Endothelial cell of umbilical vein (primary cell): ENCODE measurements around the gene FURIN. TPM values are rescaled to one million over a fixed set of nuclear protein-coding genes. Genes with fewer than 3 reads are reported as not detected.

Experiments
- BruUV-seq: library from RNA; stranded (reverse); fragments of 400-500 nt; replicated peaks from 2 replicates; lab custom pipeline; 2021; lab: Mats Ljungman, UMichigan
- CTCF ChIA-PET: fragments of 300-600, 350-600 bp; sonication (Branson Sonifier 250); formaldehyde crosslinking; loops from one replicate; lab custom pipeline; 2021; ENCODE audit warnings: antibody characterized with exemption, inconsistent platforms; lab: Charles Lee
- POLR2A ChIA-PET: fragments of 300-600, 350-600 bp; sonication (Branson Sonifier 250); formaldehyde crosslinking; loops from one replicate; lab custom pipeline; 2021; ENCODE audit warnings: antibody characterized with exemption, inconsistent platforms; lab: Charles Lee
- DNase-seq: peaks from one replicate; pipeline ENCODE4 v3.0.0-alpha.2; 2011; ENCODE audit warnings: low read depth, low spot score
- FAIRE-seq: peaks from 2 replicates; lab custom pipeline; 2011; peaks lifted over from hg19 to GRCh38; lab: Jason Lieb, UNC
- H2AFZ ChIP-seq: 2 replicates; pipeline ENCODE4 v1.6.0; 2012; ENCODE audit warnings: low read depth, low read length, control low read depth, inconsistent platforms
- H3K27ac ChIP-seq: 2 replicates; pipeline ENCODE4 v1.5.1; 2011; ENCODE audit warnings: low read depth, mild to moderate bottlenecking, control low read depth, low read length, moderate library complexity; ENCODE audit not compliant: insufficient read depth
- H3K27me3 ChIP-seq, 2 experiments: 2 replicates each; pipeline versions ENCODE4 v1.6.0 to v1.6.1; 2011; ENCODE audit warnings: low read length in 2 of 2, mixed read lengths in 1 of 2; ENCODE audit not compliant: control insufficient read depth in 2 of 2, insufficient read depth in 2 of 2
- H3K36me3 ChIP-seq, 2 experiments: 2 replicates in 1 of 2; 3 replicates in 1 of 2; pipeline ENCODE4 v1.5.1; 2011; ENCODE audit warnings: low read length in 2 of 2, mild to moderate bottlenecking in 1 of 2, moderate library complexity in 1 of 2; ENCODE audit not compliant: control insufficient read depth in 2 of 2, insufficient read depth in 2 of 2; ENCODE audit errors: extremely low read depth in 1 of 2
- H3K4me1 ChIP-seq: 3 replicates; pipeline ENCODE4 v1.5.1; 2011; ENCODE audit warnings: mild to moderate bottlenecking, low read length; ENCODE audit not compliant: control insufficient read depth, insufficient read depth; ENCODE audit errors: extremely low read depth
- H3K4me2 ChIP-seq: 2 replicates; pipeline ENCODE4 v1.6.1; 2011; ENCODE audit warnings: low read length, control low read depth, mixed read lengths; ENCODE audit not compliant: insufficient read depth
- H3K4me3 ChIP-seq, 3 experiments: fragments of 200-600 bp in 1 of 3; sonication (generic), shearing (Covaris generic) in 1 of 3; replicated peaks in 1 of 3; 2 replicates each; pipeline ENCODE4 v1.5.1; 2011 to 2016; ENCODE audit warnings: control low read depth in 3 of 3, low read length in 3 of 3, mild to moderate bottlenecking in 2 of 3, inconsistent platforms in 1 of 3, low read depth in 1 of 3, moderate library complexity in 1 of 3; ENCODE audit not compliant: insufficient read depth in 1 of 3
- H3K79me2 ChIP-seq: 2 replicates; pipeline ENCODE4 v1.6.0; 2012; ENCODE audit warnings: low read length, inconsistent platforms; ENCODE audit not compliant: control insufficient read depth, insufficient read depth
- H3K9ac ChIP-seq: replicated peaks from 2 replicates; pipeline ENCODE3; 2011; ENCODE audit warnings: low read length, control low read depth; ENCODE audit not compliant: insufficient read depth; ENCODE audit errors: extremely low read depth
- H3K9me1 ChIP-seq: replicated peaks from 3 replicates; pipeline ENCODE4 v1.6.0; 2011; ENCODE audit warnings: mild to moderate bottlenecking, low read length; ENCODE audit not compliant: control insufficient read depth, insufficient read depth; ENCODE audit errors: extremely low read depth
- H3K9me3 ChIP-seq: replicated peaks from 2 replicates; pipeline ENCODE4 v1.5.1; 2012; ENCODE audit warnings: low read length, inconsistent platforms; ENCODE audit not compliant: control insufficient read depth, insufficient read depth
- H4K20me1 ChIP-seq: replicated peaks from 2 replicates; pipeline ENCODE3; 2011; ENCODE audit warnings: mild to moderate bottlenecking, low read length; ENCODE audit not compliant: control insufficient read depth, insufficient read depth; ENCODE audit errors: extremely low read depth
- CTCF ChIP-seq, 2 donors: IDR thresholded peaks; 1 replicate in 1 of 2; 2 replicates in 1 of 2; pipeline ENCODE4 v1.5.1; 2011; ENCODE audit warnings: low read length in 2 of 2, mild to moderate bottlenecking in 2 of 2, moderate library complexity in 2 of 2, control low read depth in 1 of 2, inconsistent platforms in 1 of 2, low read depth in 1 of 2; ENCODE audit not compliant: insufficient read depth in 1 of 2; ENCODE audit errors: extremely low read depth in 1 of 2
- EZH2 ChIP-seq: IDR thresholded peaks from 2 replicates; pipeline ENCODE4 v1.6.1; 2012; ENCODE audit warnings: borderline replicate concordance, low read depth, mild to moderate bottlenecking, moderate library complexity, low read length, inconsistent platforms; ENCODE audit not compliant: severe bottlenecking
- FOS ChIP-seq: IDR thresholded peaks from 2 replicates; pipeline ENCODE4 v1.6.1; 2011; ENCODE audit warnings: mild to moderate bottlenecking, low read length, moderate library complexity, borderline replicate concordance; ENCODE audit not compliant: insufficient read depth
- GATA2 ChIP-seq: IDR thresholded peaks from 2 replicates; pipeline ENCODE4 v1.7.0; 2011; ENCODE audit warnings: low read depth, mild to moderate bottlenecking, moderate library complexity, mixed read lengths, low read length; ENCODE audit not compliant: insufficient read length, insufficient read depth
- JUN ChIP-seq: IDR thresholded peaks from 2 replicates; pipeline ENCODE4 v1.6.1; 2011; ENCODE audit warnings: borderline replicate concordance, low read depth; ENCODE audit not compliant: insufficient read length, insufficient read depth
- MAX ChIP-seq: IDR thresholded peaks from 2 replicates; pipeline ENCODE4 v1.6.1; 2011; ENCODE audit not compliant: insufficient read depth, insufficient read length
- MYC ChIP-seq: IDR thresholded peaks from one replicate; pipeline ENCODE4 v1.6.1; 2011; ENCODE audit warnings: mild to moderate bottlenecking, low read depth, low read length
- POLR2A ChIP-seq: IDR thresholded peaks from 2 replicates; pipeline ENCODE4 v1.6.1; 2012; ENCODE audit warnings: low read depth, mild to moderate bottlenecking, control low read depth, low read length
- POLR2AphosphoS5 ChIP-seq: IDR thresholded peaks from 2 replicates; pipeline ENCODE4 v1.6.1; 2012; ENCODE audit warnings: low read depth, mild to moderate bottlenecking, control low read depth, low read length, moderate library complexity; ENCODE audit not compliant: insufficient read depth
- dilution Hi-C: fragments of 300-500 bp; cut with MboI; formaldehyde crosslinking; loops from one replicate; pipeline ENCODE4 v1.15.0; 2019; ENCODE audit warnings: low sequenced_read_pairs; ENCODE audit not compliant: extremely low pct_ligation_motif_present
- intact Hi-C: fragments of 100-400 bp; cut with micrococcal nuclease; formaldehyde crosslinking; loops from one replicate; pipeline ENCODE4 v1.10.0; 2022
- polyA plus RNA-seq, 4 experiments: library from polyadenylated mRNA; depleted of rRNA in 3 of 4; stranded (reverse) in 3 of 4; unstranded in 1 of 4; fragments of >200 nt; gene quantifications; 2 replicates each; pipeline versions ENCODE4 v1.2.1 to v1.2.3, GENCODE V29; 2011 to 2012; ENCODE audit warnings: missing spikeins in 1 of 4
- total RNA-seq: library from RNA; stranded (reverse); gene quantifications from 2 replicates; pipeline ENCODE4 v1.2.3, GENCODE V29; 2021

FURIN gene
- total and polyA plus RNA-seq, 2 donors (not counting 3 experiments of a cell fraction or from before 2014, with no cell fraction given): 77.4 to 131 TPM

GRCh38 chr15:90913398-90913944, 45.1 kb downstream of the FURIN start:
- no TSS peak for BruUV-seq
- Histone ChIP-seq H3K27ac (no peak overlapping the region), H3K9me3 (no peaks in the 10 kb centered on the region), H3K79me2 (no peaks in the 10 kb centered on the region), H3K27me3 (no peaks in the 10 kb centered on the region), H3K4me1 (no peaks in the 10 kb centered on the region), H3K36me3 (peaks cover 6 to 69% of the 10 kb centered on the region in 2 experiments), H2AFZ (no peak overlapping the region), H3K9me1 (no peaks in the 10 kb centered on the region), H3K4me2 (no peak overlapping the region), H3K4me3 (no peak overlapping the region), H3K9ac (no peak overlapping the region), H4K20me1 (no peaks in the 10 kb centered on the region)
- FAIRE-seq: no peak
- ChIA-PET CTCF (interaction anchor here (1.7 kb wide), 1 partner anchor 19 kb away, joined by 6 read pairs; the partner anchor contains the start of gene HDDC3), POLR2A (no interaction called here)
- TF ChIP-seq EZH2: no peak
- no peak for TF ChIP-seq MYC
- no peak for TF ChIP-seq JUN
- no peak for TF ChIP-seq MAX
- TF ChIP-seq POLR2AphosphoS5: no peak
- no peak for TF ChIP-seq FOS
- TF ChIP-seq CTCF (IDR thresholded peaks at IDR 0.05; ENCODE audit: extremely low read depth in 1 of 2, insufficient read depth in 1 of 2, low read depth in 1 of 2, low read length in 2 of 2): no peak
- TF ChIP-seq GATA2: no peak
- no peak for TF ChIP-seq POLR2A
- no peak for DNase-seq
- dilution Hi-C loops (no loop called here), intact Hi-C loops (no loop called here)
